HepG2 (cell line): ENCODE data around the gene REEP2. TPM values are rescaled to one million over a fixed set of nuclear protein-coding genes. Genes with fewer than 3 reads are reported as not detected.

Experiments
- ATF4 ChIP-seq, 2 experiments: fragments of 450-650 bp in 1 of 2; sonication (generic) in 1 of 2; formaldehyde crosslinking; IDR thresholded peaks; 2 replicates each; pipeline versions ENCODE4 v1.5.0 to v1.8.0; 2020 to 2022; ENCODE audit warnings: mild to moderate bottlenecking in 1 of 2, missing genetic modification reagents in 1 of 2
- BCLAF1 ChIP-seq: fragments of 450-650 bp; IDR thresholded peaks from 2 replicates; pipeline ENCODE4 v1.6.1; 2017; ENCODE audit warnings: mild to moderate bottlenecking
- DPF2 ChIP-seq: sonication (generic); formaldehyde crosslinking; IDR thresholded peaks from 2 replicates; pipeline ENCODE4 v1.4.0; 2020; ENCODE audit warnings: mild to moderate bottlenecking, low read depth, missing genetic modification reagents, borderline replicate concordance
- DR1 ChIP-seq: sonication (generic); formaldehyde crosslinking; IDR thresholded peaks from 2 replicates; pipeline ENCODE4 v1.8.0; 2021; ENCODE audit warnings: mild to moderate bottlenecking, missing genetic modification reagents, inconsistent platforms
- ETV6 ChIP-seq: sonication (generic); formaldehyde crosslinking; conservative IDR thresholded peaks from 2 replicates; pipeline ENCODE4 v1.4.0; 2020; ENCODE audit warnings: missing genetic modification reagents
- FIP1L1 ChIP-seq: fragments of 200-400 bp; formaldehyde crosslinking; IDR thresholded peaks from 2 replicates; pipeline ENCODE4 v1.6.1; 2018; ENCODE audit warnings: low read depth, mild to moderate bottlenecking, low read length, moderate library complexity, borderline replicate concordance; ENCODE audit not compliant: insufficient read depth
- HIC2 ChIP-seq: sonication (generic); formaldehyde crosslinking; IDR thresholded peaks from 2 replicates; pipeline ENCODE4 v1.9.0; 2022; ENCODE audit warnings: low read depth, missing genetic modification reagents
- HMG20B ChIP-seq: conservative IDR thresholded peaks from 2 replicates; pipeline ENCODE4 v1.6.1; 2016; ENCODE audit warnings: missing genetic modification reagents, missing compliant biosample characterization
- HOXA3 ChIP-seq: sonication (generic); formaldehyde crosslinking; IDR thresholded peaks from 2 replicates; pipeline ENCODE4 v1.5.0; 2020; ENCODE audit warnings: missing genetic modification reagents
- IRX3 ChIP-seq: sonication (generic); formaldehyde crosslinking; IDR thresholded peaks from 2 replicates; pipeline ENCODE4 v1.8.1; 2023; ENCODE audit warnings: mild to moderate bottlenecking, low read depth, missing genetic modification reagents, borderline replicate concordance
- MBD4 ChIP-seq: IDR thresholded peaks from 2 replicates; pipeline ENCODE4 v1.6.1; 2012; ENCODE audit warnings: low read length, inconsistent platforms, borderline replicate concordance
- MEIS2 ChIP-seq: sonication (generic); formaldehyde crosslinking; IDR thresholded peaks from 2 replicates; pipeline ENCODE4 v1.9.0; 2021; ENCODE audit warnings: mild to moderate bottlenecking, missing genetic modification reagents
- NFIB ChIP-seq: sonication (generic); formaldehyde crosslinking; IDR thresholded peaks from 2 replicates; pipeline ENCODE4 v1.9.0; 2021; ENCODE audit warnings: missing genetic modification reagents, mild to moderate bottlenecking, borderline replicate concordance
- PCBP2 ChIP-seq: fragments of 200-400 bp; formaldehyde crosslinking; optimal IDR thresholded peaks from 2 replicates; pipeline ENCODE3; 2018; ENCODE audit warnings: low read length, low read depth; ENCODE audit not compliant: poor library complexity, severe bottlenecking
- PHF5A ChIP-seq: IDR thresholded peaks from one replicate; pipeline ENCODE4 v1.6.1; 2018; ENCODE audit warnings: low read depth, missing genetic modification reagents; ENCODE audit not compliant: unreplicated experiment
- RBM22 ChIP-seq: fragments of 200-400 bp; formaldehyde crosslinking; optimal IDR thresholded peaks from 2 replicates; pipeline ENCODE3; 2017; ENCODE audit warnings: mild to moderate bottlenecking, low read length, moderate library complexity
- SKI ChIP-seq: fragments of 450-650 bp; IDR thresholded peaks from one replicate; pipeline ENCODE4 v1.6.1; 2018; ENCODE audit warnings: mild to moderate bottlenecking; ENCODE audit not compliant: partially characterized antibody
- STAT5B ChIP-seq: sonication (generic); formaldehyde crosslinking; IDR thresholded peaks from 2 replicates; pipeline ENCODE4 v1.4.0; 2020; ENCODE audit warnings: missing genetic modification reagents
- WIZ ChIP-seq: sonication (generic); formaldehyde crosslinking; IDR thresholded peaks from 2 replicates; pipeline ENCODE4 v1.5.1; 2020; ENCODE audit warnings: mild to moderate bottlenecking, missing genetic modification reagents
- ZNF17 ChIP-seq: sonication (generic); formaldehyde crosslinking; IDR thresholded peaks from 2 replicates; pipeline ENCODE4 v1.5.0; 2020; ENCODE audit warnings: mild to moderate bottlenecking, missing genetic modification reagents
- ZNF251 ChIP-seq: sonication (generic); formaldehyde crosslinking; IDR thresholded peaks from 2 replicates; pipeline ENCODE4 v1.9.0; 2021; ENCODE audit warnings: mild to moderate bottlenecking, missing genetic modification reagents
- ZNF451 ChIP-seq: sonication (generic); formaldehyde crosslinking; IDR thresholded peaks from 2 replicates; pipeline ENCODE4 v1.5.0; 2020; ENCODE audit warnings: mild to moderate bottlenecking, missing genetic modification reagents
- ZNF484 ChIP-seq: sonication (generic); formaldehyde crosslinking; IDR thresholded peaks from 2 replicates; pipeline ENCODE4 v1.5.1; 2020; ENCODE audit warnings: mild to moderate bottlenecking, low read depth, missing genetic modification reagents, borderline replicate concordance
- ZNF546 ChIP-seq: sonication (generic); formaldehyde crosslinking; conservative IDR thresholded peaks from 2 replicates; pipeline ENCODE4 v1.8.1; 2023; ENCODE audit warnings: mild to moderate bottlenecking, missing genetic modification reagents
- ZNF614 ChIP-seq: IDR thresholded peaks from 2 replicates; pipeline ENCODE4 v1.6.1; 2018; ENCODE audit warnings: missing biosample characterization, missing genetic modification reagents, inconsistent platforms, borderline replicate concordance
- ZNF737 ChIP-seq: sonication (generic); formaldehyde crosslinking; IDR thresholded peaks from 2 replicates; pipeline ENCODE4 v1.5.0; 2020; ENCODE audit warnings: missing genetic modification reagents, mild to moderate bottlenecking, borderline replicate concordance
- ZSCAN9 ChIP-seq: IDR thresholded peaks from 2 replicates; pipeline ENCODE4 v1.6.1; 2016; ENCODE audit warnings: borderline replicate concordance
- polyA plus RNA-seq, 8 experiments: library from polyadenylated mRNA; depleted of rRNA in 3 of 8; stranded (reverse) in 7 of 8; unstranded in 1 of 8; fragments of >200 nt; fragmentation: Illumina TruSeq in 4 of 8; extraction: Trizol in 4 of 8; gene quantifications; 2 replicates each; pipeline versions ENCODE4 v1.2.1 to v1.2.3, GENCODE V29; 2011 to 2016; ENCODE audit warnings: low read depth in 4 of 8, missing spikeins in 1 of 8, mixed read lengths in 1 of 8; ENCODE audit not compliant: insufficient read depth in 1 of 8
- total RNA-seq, 5 experiments: library from RNA; depleted of rRNA; stranded (reverse); fragments of >200 nt; fragmentation: Illumina TruSeq; extraction: Trizol; gene quantifications; 2 replicates each; pipeline ENCODE4 v1.2.3, GENCODE V29; 2016; ENCODE audit warnings: low read depth in 1 of 5

Gene REEP2
- total and polyA plus RNA-seq, 2 of the 13 experiments (the other 11 are each of a cell fraction or from before 2014, with no cell fraction given) = 5.3 to 7.8 TPM

- TF ChIP-seq HIC2 (CRISPR knock-in tag) (no peak), FIP1L1 (no peak), ETV6 (CRISPR knock-in tag) (no peak), DPF2 (CRISPR knock-in tag) (no peak), ZNF251 (no peak), RBM22 (no peak), SKI (peak; percentile 49), ZNF737 (CRISPR knock-in tag) (no peak), STAT5B (CRISPR knock-in tag) (no peak), NFIB (CRISPR knock-in tag) (peak; percentile 52; the same call in 1 of the 2 replicates), ZNF546 (CRISPR knock-in tag) (0 out of 2 replicates have a peak, but pooled peaks have one; percentile 16), IRX3 (peak; percentile 24; the same call in 1 of the 2 replicates), PHF5A (no peak), ATF4 (CRISPR knock-in tag; IDR thresholded peaks at IDR 0.05) (0 out of 4 replicates have a peak, but pooled peaks of 1 of the 2 experiments have one; percentile 17), MEIS2 (CRISPR knock-in tag) (0 out of 2 replicates have a peak, but pooled peaks have one; percentile 24), HOXA3 (CRISPR knock-in tag) (peak; percentile 70), MBD4 (no peak), HMG20B (CRISPR knock-in tag) (no peak), WIZ (CRISPR knock-in tag) (no peak), PCBP2 (no peak), ZNF17 (CRISPR knock-in tag) (no peak), ZSCAN9 (peak; percentile 46; the same call in 1 of the 2 replicates), ZNF484 (CRISPR knock-in tag) (no peak), DR1 (CRISPR knock-in tag) (peak; percentile 17; the same call in 1 of the 2 replicates), ZNF614 (CRISPR knock-in tag) (peak; percentile 89), BCLAF1 (no peak), ZNF451 (CRISPR knock-in tag) (no peak; the same call in 1 of the 2 replicates)
These were observed 25.1 kb downstream of the REEP2 start (continued) for GRCh38 chr5:138464008-138464387.
